HK-2 (cell line): Measurements from ENCODE around the gene LMX1A.

Experiments used
- DNase-seq: peaks from one replicate; pipeline ENCODE4 v3.0.0-alpha.2; 2018; ENCODE audit not compliant: unreplicated experiment

The LMX1A gene

DNA sequence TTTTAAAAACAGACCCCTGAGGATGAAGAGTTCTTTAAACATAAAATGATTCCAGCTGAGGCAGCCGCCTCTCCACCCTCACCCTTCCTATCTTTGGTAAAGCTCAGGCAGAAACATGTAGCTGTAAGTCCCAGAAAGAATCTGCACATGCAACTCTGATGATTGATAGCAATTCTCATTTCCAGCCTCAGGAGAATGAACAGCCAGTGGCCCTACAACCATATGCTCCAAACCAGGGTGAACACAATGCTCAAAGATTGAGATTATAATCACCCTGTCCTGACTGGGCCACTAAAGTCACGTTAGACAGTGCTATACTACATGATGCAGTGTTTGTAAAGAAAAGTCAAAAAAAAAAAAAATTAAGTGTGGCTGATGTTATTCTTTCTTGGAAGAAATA, 80.2 kb downstream of the LMX1A start:
- no peak for DNase-seq

- DNase-seq: no peak
Measured at GRCh38 chr1:165265196-165265838, 91.2 kb downstream of the LMX1A start.

DNA sequence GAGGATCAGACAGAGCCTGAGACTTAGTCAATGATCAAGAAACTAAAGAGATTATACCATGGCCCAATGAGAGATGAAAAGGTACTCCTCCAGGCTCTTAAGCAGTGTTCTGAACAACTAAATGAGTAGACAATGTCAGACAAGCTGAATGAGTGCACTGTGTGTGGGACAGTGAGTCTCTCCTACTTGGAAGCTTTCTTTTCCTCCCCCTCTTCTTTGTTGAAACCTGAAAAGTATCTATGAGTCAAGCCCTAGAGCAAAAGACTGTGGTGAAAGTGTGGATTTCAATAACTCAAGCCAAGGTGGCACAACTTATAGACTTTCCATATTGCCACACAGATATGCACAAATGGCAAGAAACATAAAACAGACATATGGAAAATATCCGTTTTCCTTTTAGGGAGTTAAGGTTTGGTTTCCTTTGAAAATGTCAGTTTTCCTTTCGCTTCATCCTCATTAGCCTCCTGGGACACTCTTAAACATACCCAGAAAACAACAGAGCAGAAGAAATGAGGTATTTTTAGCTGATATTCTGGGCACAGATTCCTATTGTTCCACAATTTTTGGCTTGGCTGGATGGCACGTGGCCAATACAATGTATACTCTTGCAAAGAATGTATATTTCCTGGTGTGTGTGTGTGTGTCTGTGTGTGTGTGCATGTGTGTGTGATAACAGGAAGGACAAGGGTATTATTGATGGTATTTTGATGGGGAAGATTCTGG, 96.6 kb downstream of the LMX1A start:
- DNase-seq: no peak

DNA sequence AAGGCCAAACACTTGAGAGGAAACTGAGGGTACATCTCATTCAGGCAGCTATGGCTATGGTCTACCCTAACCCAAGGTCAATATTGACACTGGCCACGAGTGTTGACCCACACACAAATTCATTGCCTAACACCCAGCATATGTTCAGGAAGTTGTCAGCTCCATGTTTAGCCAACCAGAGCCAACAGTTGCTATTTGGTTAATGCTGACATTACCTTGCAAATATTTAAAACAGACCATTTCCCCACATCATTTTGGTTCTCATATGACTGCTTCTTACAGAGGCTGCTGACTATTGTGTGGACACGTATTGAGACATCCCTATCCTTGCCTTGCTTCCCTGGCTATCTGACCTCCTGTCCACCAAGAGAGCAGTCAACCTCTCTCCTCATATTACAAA, 97.3 kb downstream of the LMX1A start:
- DNase-seq: no peak

GRCh38 chr1:165257969-165258459, 98.5 kb downstream of the LMX1A start:
- peak; percentile 72 for DNase-seq

DNA sequence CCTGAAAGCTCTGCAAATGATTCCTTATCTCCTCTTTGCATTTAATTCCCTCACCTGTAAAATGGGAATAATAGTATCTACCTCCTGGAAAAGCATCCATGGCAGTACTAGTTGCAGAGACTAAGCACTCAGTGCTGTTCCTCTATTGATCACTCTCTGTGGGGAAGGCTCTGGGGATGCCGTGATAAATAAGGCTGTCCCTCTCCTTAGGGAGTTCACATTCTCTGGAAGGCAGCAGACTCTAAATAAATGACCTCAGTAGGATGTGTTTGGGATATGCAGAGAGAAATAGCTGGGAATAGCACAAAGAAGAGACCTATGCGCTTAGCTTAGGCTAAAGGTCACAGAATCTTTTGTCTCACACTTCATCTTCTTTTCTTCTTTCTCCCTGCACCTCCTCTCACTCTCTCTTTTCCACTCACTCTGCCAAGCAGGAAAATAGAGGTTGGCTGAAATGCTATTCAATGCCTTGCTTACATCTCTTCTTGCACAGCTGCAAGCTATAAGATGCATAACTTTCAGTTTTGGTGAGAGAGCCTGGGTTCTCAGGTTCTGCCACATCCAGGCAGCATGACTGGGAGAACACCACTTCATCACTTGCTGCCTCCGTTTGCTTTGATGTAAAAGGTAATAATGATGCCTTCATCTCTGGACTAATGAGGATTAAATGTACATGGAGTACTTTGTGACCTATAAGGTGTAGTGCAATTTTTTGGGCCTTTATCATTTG, 101.5 kb downstream of the LMX1A start:
- no peak for DNase-seq

DNA sequence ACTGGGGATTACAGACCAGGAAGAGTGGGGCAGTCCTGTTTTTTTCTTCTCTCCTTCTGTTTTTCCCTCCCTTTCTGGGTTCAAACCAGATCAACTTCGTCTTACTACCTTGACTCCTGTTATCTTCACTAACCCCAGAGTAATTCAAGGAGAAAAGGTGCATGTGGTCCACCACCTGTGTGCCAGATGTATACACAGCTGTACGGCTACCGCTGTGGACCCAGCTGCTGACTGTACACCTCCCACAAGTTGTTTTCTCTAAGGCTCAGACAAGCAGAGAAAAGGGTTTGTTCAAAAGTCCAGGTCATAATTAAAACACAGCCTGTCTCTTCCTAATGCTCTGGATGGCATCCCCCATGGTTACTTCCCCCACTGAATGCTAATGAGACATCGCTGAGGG, 102.1 kb downstream of the LMX1A start:
- no peak for DNase-seq

GRCh38 chr1:165253818-165254254, 102.7 kb downstream of the LMX1A start:
- no peak for DNase-seq

- no peak for DNase-seq
Measured at GRCh38 chr1:165248969-165249571, 107.4 kb downstream of the LMX1A start.

DNA sequence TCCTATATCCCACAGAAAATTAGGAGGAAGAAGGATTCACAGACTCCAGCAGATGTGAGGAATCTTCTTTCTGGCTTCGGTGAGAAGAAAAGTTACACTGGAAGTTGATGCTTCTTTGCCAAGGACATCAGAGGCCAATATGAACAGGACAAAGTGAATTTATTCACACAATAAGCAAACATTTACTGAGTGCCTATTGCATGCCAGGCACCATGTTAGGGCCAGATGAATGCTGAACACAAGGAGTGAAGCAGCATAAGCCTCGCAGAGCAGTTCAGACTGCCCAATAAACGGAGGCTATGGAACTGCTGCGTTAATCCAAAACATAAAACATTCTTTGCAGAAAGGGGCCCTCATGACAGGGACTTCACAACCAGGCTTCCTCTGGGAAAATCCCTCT, 114.6 kb downstream of the LMX1A start:
- no peak for DNase-seq

DNA sequence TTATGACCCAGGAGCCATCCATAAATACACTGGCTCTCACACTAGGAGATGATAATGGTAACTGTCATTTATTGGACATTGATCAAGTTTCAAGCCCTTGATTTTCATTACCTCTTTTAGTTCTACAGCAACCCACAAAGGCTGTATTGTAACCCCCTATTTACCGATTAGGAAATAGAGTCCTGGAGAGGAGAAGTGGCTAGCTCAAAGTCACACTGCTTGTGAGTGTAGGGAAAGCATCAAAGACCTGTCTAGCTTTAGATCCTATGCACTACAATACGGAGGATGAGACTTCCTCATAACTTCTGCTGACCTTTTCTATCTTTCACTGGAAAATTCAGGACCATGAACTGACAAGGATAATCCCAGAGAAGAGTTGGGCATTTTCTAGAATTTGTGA, 115.2 kb downstream of the LMX1A start:
- DNase-seq: no peak

DNA sequence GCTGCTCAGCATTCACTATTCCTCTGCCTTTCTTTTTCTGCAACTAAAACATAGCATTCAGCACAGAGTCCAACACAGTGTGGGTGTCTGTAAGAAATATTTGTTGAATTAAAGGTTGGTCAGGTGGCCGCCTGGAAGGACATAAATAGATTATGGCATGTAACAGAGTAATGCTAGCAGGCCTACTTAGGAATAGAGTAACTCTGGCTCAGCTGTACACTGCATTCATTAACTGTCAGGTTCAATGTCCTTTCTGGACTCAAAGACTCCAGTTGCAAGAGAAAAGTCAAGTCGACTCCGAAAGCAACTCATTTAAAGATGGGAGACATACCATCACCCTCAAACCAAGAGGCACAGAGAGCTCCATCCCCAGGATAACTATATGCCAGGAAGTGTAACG, 116.0 kb downstream of the LMX1A start:
- no peak for DNase-seq

GRCh38 chr1:165239873-165240272, 116.6 kb downstream of the LMX1A start:
- no peak for DNase-seq

- no peak for DNase-seq
Measured at GRCh38 chr1:165235777-165236291, 120.7 kb downstream of the LMX1A start.

- no peak for DNase-seq
Measured at GRCh38 chr1:165235155-165235776, 121.2 kb downstream of the LMX1A start.

- no peak for DNase-seq
Measured at GRCh38 chr1:165234149-165234548, 122.4 kb downstream of the LMX1A start.

DNA sequence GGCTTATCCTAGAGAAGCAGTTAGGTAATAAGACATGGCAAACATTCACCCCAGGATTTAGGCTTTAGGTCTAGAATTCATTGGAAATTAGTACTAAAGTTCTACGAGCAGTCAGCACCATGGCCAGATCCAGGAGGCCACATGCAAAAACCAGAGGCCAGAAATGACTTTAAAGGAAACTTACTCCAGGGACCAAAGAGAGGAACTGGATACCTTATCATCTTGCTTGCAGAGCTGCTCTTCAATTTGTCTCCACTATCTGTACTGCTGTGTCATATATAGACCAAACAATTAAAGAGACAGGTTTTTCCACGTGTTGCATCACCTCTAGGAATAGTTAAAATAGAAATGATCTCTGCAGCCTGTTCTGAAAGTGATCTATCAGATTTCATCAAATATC, 127.8 kb downstream of the LMX1A start:
- no peak for DNase-seq

DNA sequence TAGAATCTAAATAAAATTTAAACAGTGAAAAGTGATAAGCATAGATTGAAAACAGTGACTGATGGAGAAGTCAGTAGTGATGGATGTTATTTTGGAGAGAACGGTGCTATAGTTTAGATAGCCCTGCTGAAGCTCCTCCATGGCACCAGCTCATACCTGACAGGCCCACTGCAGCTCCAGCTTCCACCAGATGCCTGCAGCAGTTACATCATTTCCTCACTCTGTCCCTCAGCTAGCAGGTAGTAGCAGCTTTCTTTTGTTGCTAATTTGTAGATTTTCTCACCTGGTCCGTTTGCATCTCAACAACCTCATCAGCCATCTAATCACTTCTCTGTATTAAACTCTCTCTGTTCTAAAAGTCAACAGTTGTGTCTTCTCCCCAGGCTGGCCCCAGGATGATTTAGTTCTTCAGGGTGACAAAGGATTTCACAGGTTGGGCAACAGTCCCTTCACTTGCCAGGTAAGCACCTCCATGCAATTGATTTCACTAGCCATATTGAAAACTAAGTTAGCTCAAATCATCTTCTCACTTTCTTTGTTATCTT, 128.3 kb downstream of the LMX1A start:
- DNase-seq: no peak

DNA sequence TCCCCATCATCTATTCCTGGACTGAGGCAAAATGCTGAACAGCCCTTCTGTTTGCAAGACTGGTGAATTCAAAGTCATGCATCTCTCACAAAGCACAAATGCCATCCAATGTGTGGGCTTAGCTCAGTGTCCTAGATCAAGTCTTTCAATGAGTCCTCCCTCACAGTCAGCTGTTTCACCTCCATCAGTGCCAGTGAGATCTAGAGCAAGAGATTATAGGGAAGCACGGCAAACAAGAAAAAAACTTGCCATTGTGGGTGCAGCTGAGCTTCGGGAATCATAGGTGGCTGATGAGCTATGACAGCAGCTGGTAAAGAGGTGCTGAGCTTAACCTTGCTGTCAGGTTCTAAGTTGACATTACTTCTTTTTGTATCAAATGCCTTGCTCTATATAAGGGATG, 130.2 kb downstream of the LMX1A start:
- no peak for DNase-seq

GRCh38 chr1:165225650-165226049, 130.9 kb downstream of the LMX1A start:
- no peak for DNase-seq

GRCh38 chr1:165225062-165225461, 131.5 kb downstream of the LMX1A start:
- DNase-seq: no peak
